ENCODE data around the gene JAG1. TPM values are rescaled to one million over a fixed set of nuclear protein-coding genes. Genes with fewer than 3 reads are reported as not detected.

Gene JAG1
- total RNA-seq, 4 donors from 2014 or later = 34.3 to 81.9 (median 45.7) TPM

GRCh38 chr20:10637563-10637962 lies 36.2 kb downstream of the JAG1 start:
- no peak for ATAC-seq
- no peak for TF ChIP-seq EP300 (IDR thresholded peaks at IDR 0.05)
- peak; percentile 4 for TF ChIP-seq POLR2AphosphoS5 (IDR thresholded peaks at IDR 0.05)
- TF ChIP-seq, protein P1, sequence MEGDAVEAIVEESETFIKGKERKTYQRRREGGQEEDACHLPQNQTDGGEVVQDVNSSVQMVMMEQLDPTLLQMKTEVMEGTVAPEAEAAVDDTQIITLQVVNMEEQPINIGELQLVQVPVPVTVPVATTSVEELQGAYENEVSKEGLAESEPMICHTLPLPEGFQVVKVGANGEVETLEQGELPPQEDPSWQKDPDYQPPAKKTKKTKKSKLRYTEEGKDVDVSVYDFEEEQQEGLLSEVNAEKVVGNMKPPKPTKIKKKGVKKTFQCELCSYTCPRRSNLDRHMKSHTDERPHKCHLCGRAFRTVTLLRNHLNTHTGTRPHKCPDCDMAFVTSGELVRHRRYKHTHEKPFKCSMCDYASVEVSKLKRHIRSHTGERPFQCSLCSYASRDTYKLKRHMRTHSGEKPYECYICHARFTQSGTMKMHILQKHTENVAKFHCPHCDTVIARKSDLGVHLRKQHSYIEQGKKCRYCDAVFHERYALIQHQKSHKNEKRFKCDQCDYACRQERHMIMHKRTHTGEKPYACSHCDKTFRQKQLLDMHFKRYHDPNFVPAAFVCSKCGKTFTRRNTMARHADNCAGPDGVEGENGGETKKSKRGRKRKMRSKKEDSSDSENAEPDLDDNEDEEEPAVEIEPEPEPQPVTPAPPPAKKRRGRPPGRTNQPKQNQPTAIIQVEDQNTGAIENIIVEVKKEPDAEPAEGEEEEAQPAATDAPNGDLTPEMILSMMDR (IDR thresholded peaks at IDR 0.05) = no peak
- Histone ChIP-seq H3K4me1 (peaks cover 0 to 65% (median 20%) of the 10 kb centered on the region in 3 donors), H3K27ac (peak overlapping the region in 3 of 4 donors; percentile 67 to 73 (median 70)), H3K4me3 (no peak overlapping the region), H3K27me3 (no peaks in the 10 kb centered on the region), H3K36me3 (peaks cover 0 to 37% of the 10 kb centered on the region in 2 donors), H3K9me3 (no peaks in the 10 kb centered on the region)
- 45 to 71% methylated on average over 5 to 6 of the region's 6 CpGs for WGBS, 2 donors (ENCODE audit: low coverage in 1 of 2)

DNA sequence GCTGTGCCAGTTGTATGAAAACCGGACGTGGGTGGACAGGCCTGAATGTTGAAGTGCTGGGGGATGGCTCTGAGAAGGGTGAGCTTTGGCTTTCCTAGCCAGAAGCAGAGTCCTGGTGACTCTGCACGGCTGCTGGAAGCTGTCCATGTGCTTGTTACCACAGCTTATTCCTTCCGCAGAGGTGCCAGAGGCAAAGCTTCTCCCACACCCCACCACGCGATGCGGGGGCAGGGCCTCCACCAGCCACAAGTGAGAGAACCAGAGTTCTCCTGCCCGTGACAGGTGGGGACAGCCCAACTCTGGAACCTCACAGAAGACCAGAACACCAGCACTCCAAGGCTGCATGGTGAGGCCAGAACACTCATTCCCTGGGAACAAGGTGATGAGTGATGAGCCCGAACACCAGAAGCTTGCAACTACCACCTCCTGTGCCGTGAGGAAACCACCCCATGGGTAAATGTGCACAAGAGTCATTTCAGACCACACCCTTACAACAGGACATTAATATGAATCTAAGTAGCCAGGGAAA lies 36.7 kb downstream of the JAG1 start:
- no peaks in the 10 kb centered on the region for H3K9me3 ChIP-seq
- TF ChIP-seq, protein P1 (IDR thresholded peaks at IDR 0.05) = no peak
- TF ChIP-seq POLR2A (IDR thresholded peaks at IDR 0.05) (no peak), EP300 (IDR thresholded peaks at IDR 0.05) (no peak), POLR2AphosphoS5 (IDR thresholded peaks at IDR 0.05) (no peak)
- peaks cover 0 to 66% (median 20%) of the 10 kb centered on the region in 3 donors for H3K4me1 ChIP-seq
- H3K27ac ChIP-seq = peak overlapping the region in 3 of 4 donors; percentile 67 to 73 (median 70)
- ATAC-seq = peak; percentile 35
- peaks cover 0 to 33% of the 10 kb centered on the region in 2 donors for H3K36me3 ChIP-seq
- WGBS, 2 donors (ENCODE audit: low coverage in 1 of 2) = 49 to 76% methylated on average over 2 to 6 of the region's 10 CpGs
- H3K4me3 ChIP-seq = no peak overlapping the region
- H3K27me3 ChIP-seq = no peaks in the 10 kb centered on the region

DNA sequence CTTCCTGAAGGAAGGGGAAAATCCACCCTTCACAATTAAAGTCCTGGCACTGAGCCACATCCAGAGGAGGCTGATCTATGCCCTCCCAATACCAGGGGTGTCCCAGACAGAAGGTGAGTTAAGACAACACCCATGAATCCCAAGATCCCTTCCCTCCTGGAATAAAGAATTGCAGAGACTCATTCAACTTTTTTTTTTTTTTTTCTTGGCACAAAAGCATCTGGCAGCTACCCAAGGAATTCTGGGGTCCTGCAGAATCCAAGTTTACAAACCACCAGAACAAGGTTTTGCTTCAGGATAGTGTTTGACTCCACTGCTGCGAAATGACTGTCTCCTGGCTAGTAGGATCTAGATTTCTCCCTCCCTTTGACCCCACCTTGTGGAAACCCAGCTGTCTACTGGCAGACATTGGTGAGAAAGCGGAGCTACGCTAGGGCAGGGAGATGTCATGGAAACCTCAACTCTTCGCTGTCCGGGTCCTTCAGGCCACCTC lies 37.4 kb downstream of the JAG1 start:
- Histone ChIP-seq H3K4me3 (no peak overlapping the region), H3K4me1 (peaks cover 0 to 66% (median 20%) of the 10 kb centered on the region in 3 donors), H3K27me3 (no peaks in the 10 kb centered on the region), H3K27ac (peak overlapping the region in 3 of 4 donors; percentile 67 to 73 (median 70)), H3K36me3 (peaks cover 0 to 25% of the 10 kb centered on the region in 2 donors), H3K9me3 (no peaks in the 10 kb centered on the region)
- TF ChIP-seq POLR2AphosphoS5 (IDR thresholded peaks at IDR 0.05) = peak; percentile 57
- TF ChIP-seq EP300 (IDR thresholded peaks at IDR 0.05) = no peak
- 34 to 46% methylated on average over 5 of the region's 5 CpGs for WGBS, 2 donors (ENCODE audit: low coverage in 1 of 2)
- ATAC-seq = peak; percentile 49

DNA sequence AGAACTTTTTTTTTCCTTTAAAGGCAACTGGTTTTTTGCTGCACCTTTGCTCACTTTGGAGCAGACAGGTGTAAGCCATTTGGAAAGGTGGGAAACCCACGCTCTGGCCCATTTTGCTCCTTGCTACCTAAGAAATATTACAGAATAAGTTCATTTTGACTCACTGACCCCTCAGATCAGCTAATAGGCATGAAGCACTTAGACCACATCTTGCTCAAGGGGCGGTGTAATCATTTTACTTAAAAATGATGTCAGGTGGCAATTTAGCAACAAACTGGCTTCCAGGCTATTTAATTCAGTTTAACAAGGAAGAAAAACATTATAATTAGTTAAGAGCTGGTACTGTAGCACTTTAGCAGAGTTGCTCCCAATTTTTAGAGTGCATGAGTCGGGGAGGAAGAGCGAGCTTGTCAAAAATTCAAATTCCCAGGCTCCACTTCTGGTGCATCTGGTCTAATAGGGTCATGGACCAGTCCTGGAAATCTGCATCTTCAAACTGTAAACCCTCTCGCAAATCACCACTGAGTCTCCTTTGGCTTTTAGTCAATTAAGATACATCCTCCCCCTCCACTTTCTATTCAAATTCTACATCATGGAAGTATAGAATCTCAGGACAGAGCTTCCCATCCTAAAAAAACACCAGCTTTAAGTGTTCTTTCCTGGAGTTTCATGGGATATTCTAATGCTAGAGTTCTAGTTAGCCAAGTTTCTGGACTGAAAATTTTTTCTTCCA lies 38.2 kb downstream of the JAG1 start:
- WGBS, 2 donors (ENCODE audit: low coverage in 1 of 2) = 80 to 93% methylated on average over 5 of the region's 5 CpGs
- no peaks in the 10 kb centered on the region for H3K27me3 ChIP-seq
- H3K27ac ChIP-seq = peak overlapping the region in 3 of 4 donors; percentile 67 to 73 (median 70)
- H3K9me3 ChIP-seq = no peaks in the 10 kb centered on the region
- ATAC-seq = no peak
- peaks cover 0 to 18% of the 10 kb centered on the region in 2 donors for H3K36me3 ChIP-seq
- H3K4me1 ChIP-seq = peaks cover 0 to 66% (median 20%) of the 10 kb centered on the region in 3 donors
- no peak overlapping the region for H3K4me3 ChIP-seq
- TF ChIP-seq POLR2A (IDR thresholded peaks at IDR 0.05) (no peak), POLR2AphosphoS5 (IDR thresholded peaks at IDR 0.05) (no peak), EP300 (IDR thresholded peaks at IDR 0.05) (no peak)
- TF ChIP-seq, protein P1 (IDR thresholded peaks at IDR 0.05) = no peak

GRCh38 chr20:10634683-10635411 lies 39.0 kb downstream of the JAG1 start:
- Histone ChIP-seq H3K9me3 (no peaks in the 10 kb centered on the region), H3K4me1 (peaks cover 0 to 60% (median 20%) of the 10 kb centered on the region in 3 donors), H3K27me3 (no peaks in the 10 kb centered on the region), H3K4me3 (no peak overlapping the region), H3K27ac (peak overlapping the region in 3 of 4 donors; percentile 40 to 70 (median 67)), H3K36me3 (peaks cover 0 to 10% of the 10 kb centered on the region in 2 donors)
- 72 to 75% methylated on average over 6 to 10 of the region's 11 CpGs for WGBS, 2 donors (ENCODE audit: low coverage in 1 of 2)
- no peak for ATAC-seq
- no peak for TF ChIP-seq EP300 (IDR thresholded peaks at IDR 0.05)
- no peak for TF ChIP-seq POLR2A (IDR thresholded peaks at IDR 0.05)
- TF ChIP-seq, protein P1 (IDR thresholded peaks at IDR 0.05) = no peak
- TF ChIP-seq POLR2AphosphoS5 (IDR thresholded peaks at IDR 0.05) = no peak
